Measurements from ENCODE around the gene SSBP3.
"Not testable (repeated sequence)": the region's sequence is repeated elsewhere in the genome, so short reads cannot be mapped to it uniquely, and the experiment has no call there.

DNA sequence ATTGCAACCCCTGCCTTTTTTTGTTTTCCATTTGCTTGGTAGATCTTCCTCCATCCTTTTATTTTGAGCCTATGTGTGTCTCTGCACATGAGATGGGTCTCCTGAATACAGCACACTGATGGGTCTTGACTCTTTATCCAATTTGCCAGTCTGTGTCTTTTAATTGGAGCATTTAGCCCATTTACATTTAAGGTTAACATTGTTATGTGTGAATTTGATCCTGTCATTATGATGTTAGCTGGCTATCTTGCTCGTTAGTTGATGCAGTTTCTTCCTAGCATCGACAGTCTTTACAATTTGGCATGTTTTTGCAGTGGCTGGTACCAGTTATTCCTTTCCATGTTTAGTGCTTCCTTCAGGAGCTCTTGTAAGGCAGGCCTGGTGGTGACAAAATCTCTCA lies 40.9 kb upstream of the SSBP3 start:
- TF ChIP-seq, protein P1, sequence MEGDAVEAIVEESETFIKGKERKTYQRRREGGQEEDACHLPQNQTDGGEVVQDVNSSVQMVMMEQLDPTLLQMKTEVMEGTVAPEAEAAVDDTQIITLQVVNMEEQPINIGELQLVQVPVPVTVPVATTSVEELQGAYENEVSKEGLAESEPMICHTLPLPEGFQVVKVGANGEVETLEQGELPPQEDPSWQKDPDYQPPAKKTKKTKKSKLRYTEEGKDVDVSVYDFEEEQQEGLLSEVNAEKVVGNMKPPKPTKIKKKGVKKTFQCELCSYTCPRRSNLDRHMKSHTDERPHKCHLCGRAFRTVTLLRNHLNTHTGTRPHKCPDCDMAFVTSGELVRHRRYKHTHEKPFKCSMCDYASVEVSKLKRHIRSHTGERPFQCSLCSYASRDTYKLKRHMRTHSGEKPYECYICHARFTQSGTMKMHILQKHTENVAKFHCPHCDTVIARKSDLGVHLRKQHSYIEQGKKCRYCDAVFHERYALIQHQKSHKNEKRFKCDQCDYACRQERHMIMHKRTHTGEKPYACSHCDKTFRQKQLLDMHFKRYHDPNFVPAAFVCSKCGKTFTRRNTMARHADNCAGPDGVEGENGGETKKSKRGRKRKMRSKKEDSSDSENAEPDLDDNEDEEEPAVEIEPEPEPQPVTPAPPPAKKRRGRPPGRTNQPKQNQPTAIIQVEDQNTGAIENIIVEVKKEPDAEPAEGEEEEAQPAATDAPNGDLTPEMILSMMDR (IDR thresholded peaks at IDR 0.05), result not testable (repeated sequence)
- TF ChIP-seq POLR2A, EP300 (IDR thresholded peaks at IDR 0.05): not testable (repeated sequence)

All from tibial nerve (tissue), 4 donors.